Thyroid gland (tissue), 4 donors: Measurements from ENCODE around the gene TBATA. TPM values are rescaled to one million over a fixed set of nuclear protein-coding genes. Genes with fewer than 3 reads are reported as not detected.

Source experiments
- DNase-seq, 2 donors: peaks; one replicate each; pipeline ENCODE4 v3.0.0-alpha.2; 2019
- H3K27ac ChIP-seq, 3 donors: fragments of 200-600 bp; sonication (generic); 1 replicate in 2 of 3; 2 replicates in 1 of 3; pipeline ENCODE4 v1.5.1; 2016 to 2019; ENCODE audit warnings: mild to moderate bottlenecking in 1 of 3, moderate library complexity in 1 of 3
- H3K27me3 ChIP-seq: fragments of 200-600 bp; sonication (generic); one replicate; pipeline ENCODE4 v1.5.1; 2019
- H3K36me3 ChIP-seq, 2 donors: fragments of 200-600 bp; sonication (generic); one replicate each; pipeline ENCODE4 v1.5.1; 2016 to 2019
- H3K4me1 ChIP-seq, 2 donors: fragments of 200-600 bp; sonication (generic); one replicate each; pipeline ENCODE4 v1.5.1; 2017 to 2019
- H3K4me3 ChIP-seq, 3 donors: fragments of 200-600 bp; sonication (generic); replicated peaks in 1 of 3; 1 replicate in 2 of 3; 2 replicates in 1 of 3; pipeline ENCODE4 v1.5.1; 2016; ENCODE audit warnings: mild to moderate bottlenecking in 1 of 3
- H3K9me3 ChIP-seq: fragments of 200-600 bp; sonication (generic); one replicate; pipeline ENCODE4 v1.5.1; 2017
- POLR2A ChIP-seq, 2 donors: fragments of 450-650 bp; IDR thresholded peaks; one replicate each; pipeline ENCODE4 v1.6.1; 2017; ENCODE audit warnings: antibody characterized with exemption in 2 of 2, mild to moderate bottlenecking in 2 of 2, moderate library complexity in 1 of 2
- WGBS, 2 donors: methylation state at CpG; one replicate each; pipeline ENCODE4 v1.1.5; 2017; 5-methylcytosine and 5-hydroxymethylcytosine counted together
- intact Hi-C: fragments of 100-400 bp; cut with DNase I; formaldehyde crosslinking; loops from one replicate; pipeline ENCODE4 v1.15.1; 2023
- total RNA-seq, 4 donors: library from RNA; depleted of rRNA; stranded (reverse); fragments of >200 nt; gene quantifications; one replicate each; pipeline ENCODE4 v1.2.3, GENCODE V29; 2016
- TF ChIP-seq, protein P1 (sequence below), 6 experiments: fragments of 200-600 bp in 3 of 6; fragments of 450-650 bp in 3 of 6; sonication (generic) in 3 of 6; IDR thresholded peaks; one replicate each; pipeline ENCODE4 v1.5.1; 2016 to 2019; ENCODE audit warnings: antibody characterized with exemption in 6 of 6, mild to moderate bottlenecking in 2 of 6, inconsistent platforms in 1 of 6, moderate library complexity in 1 of 6

TBATA gene
- total RNA-seq, 4 donors from 2014 or later: not detected

GRCh38 chr10:70749756-70750155 is 35.4 kb downstream of the TBATA start:
- no peaks in the 10 kb centered on the region for H3K27me3 ChIP-seq
- H3K36me3 ChIP-seq: no peaks in the 10 kb centered on the region
- 90 to 97% methylated on average over 3 to 8 of the region's 10 CpGs for WGBS, 2 donors
- no peak for DNase-seq
- no peak overlapping the region for H3K4me3 ChIP-seq
- no peak overlapping the region for H3K27ac ChIP-seq
- no peaks in the 10 kb centered on the region for H3K9me3 ChIP-seq
- intact Hi-C loops: no loop called here
- TF ChIP-seq, protein P1, sequence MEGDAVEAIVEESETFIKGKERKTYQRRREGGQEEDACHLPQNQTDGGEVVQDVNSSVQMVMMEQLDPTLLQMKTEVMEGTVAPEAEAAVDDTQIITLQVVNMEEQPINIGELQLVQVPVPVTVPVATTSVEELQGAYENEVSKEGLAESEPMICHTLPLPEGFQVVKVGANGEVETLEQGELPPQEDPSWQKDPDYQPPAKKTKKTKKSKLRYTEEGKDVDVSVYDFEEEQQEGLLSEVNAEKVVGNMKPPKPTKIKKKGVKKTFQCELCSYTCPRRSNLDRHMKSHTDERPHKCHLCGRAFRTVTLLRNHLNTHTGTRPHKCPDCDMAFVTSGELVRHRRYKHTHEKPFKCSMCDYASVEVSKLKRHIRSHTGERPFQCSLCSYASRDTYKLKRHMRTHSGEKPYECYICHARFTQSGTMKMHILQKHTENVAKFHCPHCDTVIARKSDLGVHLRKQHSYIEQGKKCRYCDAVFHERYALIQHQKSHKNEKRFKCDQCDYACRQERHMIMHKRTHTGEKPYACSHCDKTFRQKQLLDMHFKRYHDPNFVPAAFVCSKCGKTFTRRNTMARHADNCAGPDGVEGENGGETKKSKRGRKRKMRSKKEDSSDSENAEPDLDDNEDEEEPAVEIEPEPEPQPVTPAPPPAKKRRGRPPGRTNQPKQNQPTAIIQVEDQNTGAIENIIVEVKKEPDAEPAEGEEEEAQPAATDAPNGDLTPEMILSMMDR (IDR thresholded peaks at IDR 0.05): no peak
- no peak for TF ChIP-seq POLR2A (IDR thresholded peaks at IDR 0.05)
- H3K4me1 ChIP-seq: peaks cover 17 to 18% of the 10 kb centered on the region in 2 donors

- intact Hi-C loops: no loop called here
These were observed 36.2 kb downstream of the TBATA start for GRCh38 chr10:70748801-70749573.

DNA sequence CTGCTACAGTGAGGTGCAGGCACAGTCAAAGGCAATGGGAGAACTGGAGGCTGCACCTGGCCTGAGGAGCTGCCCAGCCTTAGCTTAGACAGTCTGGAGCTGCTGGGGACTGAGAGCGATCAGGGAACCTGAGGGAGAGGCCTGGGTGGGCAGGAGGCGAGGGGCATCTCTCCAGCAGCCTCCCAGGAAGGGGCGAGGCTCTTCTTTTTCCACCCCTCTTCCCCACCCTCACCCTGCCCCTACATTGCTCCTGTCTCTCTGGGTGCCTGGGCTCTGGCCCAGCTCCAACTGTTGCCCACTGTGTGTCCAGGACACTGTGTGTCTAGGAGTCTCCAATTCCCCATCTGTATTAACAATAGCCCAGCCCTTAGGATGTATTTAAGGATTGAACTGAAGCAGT is 36.9 kb downstream of the TBATA start:
- WGBS, 2 donors: 97 to 100% methylated on average over 3 of the region's 3 CpGs
- Histone ChIP-seq H3K36me3 (no peaks in the 10 kb centered on the region), H3K27ac (no peak overlapping the region), H3K4me1 (peaks cover 3 to 5% of the 10 kb centered on the region in 2 donors), H3K4me3 (no peak overlapping the region), H3K27me3 (no peaks in the 10 kb centered on the region), H3K9me3 (no peaks in the 10 kb centered on the region)
- TF ChIP-seq, protein P1 (IDR thresholded peaks at IDR 0.05): no peak
- TF ChIP-seq POLR2A (IDR thresholded peaks at IDR 0.05): no peak
- DNase-seq: no peak
- intact Hi-C loops: no loop called here

More at GRCh38 chr10:70748801-70749573, 36.2 kb downstream of the TBATA start:
- H3K4me3 ChIP-seq: no peak overlapping the region
- H3K4me1 ChIP-seq: peaks cover 9 to 12% of the 10 kb centered on the region in 2 donors
- WGBS, 2 donors: 97 to 98% methylated on average over 8 to 10 of the region's 10 CpGs
- DNase-seq: no peak
- no peak overlapping the region for H3K27ac ChIP-seq
- no peak for TF ChIP-seq POLR2A (IDR thresholded peaks at IDR 0.05)
- TF ChIP-seq, protein P1 (IDR thresholded peaks at IDR 0.05): no peak
- no peaks in the 10 kb centered on the region for H3K9me3 ChIP-seq
- H3K36me3 ChIP-seq: no peaks in the 10 kb centered on the region
- no peaks in the 10 kb centered on the region for H3K27me3 ChIP-seq

- Histone ChIP-seq H3K9me3 (no peaks in the 10 kb centered on the region), H3K36me3 (no peaks in the 10 kb centered on the region), H3K27ac (no peak overlapping the region), H3K27me3 (no peaks in the 10 kb centered on the region), H3K4me1 (peaks cover 0 to 3% of the 10 kb centered on the region in 2 donors), H3K4me3 (no peak overlapping the region)
- TF ChIP-seq, protein P1 (IDR thresholded peaks at IDR 0.05): no peak
- no peak for TF ChIP-seq POLR2A (IDR thresholded peaks at IDR 0.05)
- WGBS, 2 donors: 83 to 84% methylated on average over 14 to 15 of the region's 15 CpGs
- no peak for DNase-seq
- intact Hi-C loops: no loop called here
These were observed 37.8 kb downstream of the TBATA start for GRCh38 chr10:70747192-70747965.

- Histone ChIP-seq H3K9me3 (no peaks in the 10 kb centered on the region), H3K4me1 (peaks cover 0 to 5% of the 10 kb centered on the region in 2 donors), H3K27me3 (no peaks in the 10 kb centered on the region), H3K36me3 (no peaks in the 10 kb centered on the region), H3K4me3 (no peak overlapping the region), H3K27ac (no peak overlapping the region)
- no peak for TF ChIP-seq POLR2A (IDR thresholded peaks at IDR 0.05)
- TF ChIP-seq, protein P1 (IDR thresholded peaks at IDR 0.05): no peak
- DNase-seq: no peak
- intact Hi-C loops: no loop called here
- WGBS, 2 donors: 97 to 100% methylated on average over 2 of the region's 2 CpGs
These were observed 39.6 kb downstream of the TBATA start for GRCh38 chr10:70745555-70745954.
